H9 (cell line): Measurements from ENCODE around the gene SPTLC1. TPM values are rescaled to one million over a fixed set of nuclear protein-coding genes. Genes with fewer than 3 reads are reported as not detected.

Experiments used
- DNase-seq: peaks from one replicate; pipeline ENCODE4 v3.0.0-alpha.2; 2017
- H2AFZ ChIP-seq: one replicate; pipeline ENCODE4 v1.6.1; 2013; ENCODE audit warnings: mild to moderate bottlenecking, low read length, control low read depth, moderate library complexity
- H2AK5ac ChIP-seq: 2 replicates; pipeline ENCODE4 v1.6.1; 2013; ENCODE audit warnings: low read length, control low read depth, mixed read lengths; ENCODE audit not compliant: insufficient read length
- H2BK120ac ChIP-seq: one replicate; pipeline ENCODE4 v1.6.1; 2013; ENCODE audit warnings: low read depth, mild to moderate bottlenecking, low read length, control low read depth, inconsistent platforms; ENCODE audit not compliant: poor library complexity, severe bottlenecking
- H2BK12ac ChIP-seq: 2 replicates; pipeline ENCODE4 v1.6.1; 2013; ENCODE audit warnings: low read length, control low read depth, mixed read lengths, low read depth; ENCODE audit not compliant: insufficient read length
- H2BK15ac ChIP-seq: 2 replicates; pipeline ENCODE4 v1.6.1; 2013; ENCODE audit warnings: low read depth, low read length, control low read depth
- H2BK20ac ChIP-seq: one replicate; pipeline ENCODE4 v1.6.1; 2013; ENCODE audit warnings: low read depth, mild to moderate bottlenecking, low read length, control low read depth, inconsistent platforms; ENCODE audit not compliant: poor library complexity, severe bottlenecking
- H2BK5ac ChIP-seq: 2 replicates; pipeline ENCODE4 v1.6.1; 2013; ENCODE audit warnings: low read length, control low read depth, mixed read lengths; ENCODE audit not compliant: insufficient read length
- H3K14ac ChIP-seq: 2 replicates; pipeline ENCODE4 v1.6.1; 2013; ENCODE audit warnings: low read length, control low read depth; ENCODE audit not compliant: insufficient read depth
- H3K18ac ChIP-seq: 2 replicates; pipeline ENCODE4 v1.6.1; 2013; ENCODE audit warnings: low read depth, mild to moderate bottlenecking, mixed read lengths, low read length, control low read depth; ENCODE audit not compliant: insufficient read length
- H3K23ac ChIP-seq: 2 replicates; pipeline ENCODE4 v1.6.1; 2013; ENCODE audit warnings: low read length, control low read depth, mixed read lengths, low read depth; ENCODE audit not compliant: insufficient read length
- H3K23me2 ChIP-seq: 2 replicates; pipeline ENCODE4 v1.6.1; 2013; ENCODE audit warnings: low read depth, mild to moderate bottlenecking, mixed read lengths, low read length, control low read depth; ENCODE audit not compliant: insufficient read length, poor library complexity, severe bottlenecking
- H3K27ac ChIP-seq: 2 replicates; pipeline ENCODE4 v1.5.1; 2013; ENCODE audit warnings: low read length, control low read depth, mixed read lengths, low read depth; ENCODE audit not compliant: insufficient read length
- H3K27me3 ChIP-seq: 2 replicates; pipeline ENCODE4 v1.6.1; 2013; ENCODE audit warnings: low read length, control low read depth, inconsistent platforms; ENCODE audit not compliant: insufficient read depth
- H3K4ac ChIP-seq: 2 replicates; pipeline ENCODE4 v1.6.1; 2013; ENCODE audit warnings: low read depth, mild to moderate bottlenecking, control low read depth, inconsistent platforms, low read length, moderate library complexity
- H3K4me1 ChIP-seq: 2 replicates; pipeline ENCODE4 v1.6.1; 2013; ENCODE audit warnings: low read length, control low read depth, inconsistent platforms; ENCODE audit not compliant: insufficient read depth
- H3K4me2 ChIP-seq: 2 replicates; pipeline ENCODE4 v1.6.1; 2013; ENCODE audit warnings: low read length, control low read depth, mixed read lengths; ENCODE audit not compliant: insufficient read length, insufficient read depth
- H3K56ac ChIP-seq: 2 replicates; pipeline ENCODE4 v1.6.1; 2013; ENCODE audit warnings: low read depth, mild to moderate bottlenecking, mixed read lengths, low read length, control low read depth; ENCODE audit not compliant: insufficient read length
- H3K79me1 ChIP-seq: 2 replicates; pipeline ENCODE4 v1.6.1; 2013; ENCODE audit warnings: low read depth, mild to moderate bottlenecking, moderate library complexity, low read length, control low read depth, inconsistent platforms; ENCODE audit not compliant: insufficient read depth, poor library complexity, severe bottlenecking
- H3K79me2 ChIP-seq: 2 replicates; pipeline ENCODE4 v1.6.1; 2013; ENCODE audit warnings: low read length, control low read depth, inconsistent platforms; ENCODE audit not compliant: insufficient read depth
- H3K9ac ChIP-seq: 2 replicates; pipeline ENCODE4 v1.6.1; 2013; ENCODE audit warnings: low read length, control low read depth, mixed read lengths; ENCODE audit not compliant: insufficient read length; ENCODE audit errors: extremely low read depth
- H3K9me3 ChIP-seq: one replicate; pipeline ENCODE4 v1.6.1; 2013; ENCODE audit warnings: low read depth, low read length, inconsistent platforms; ENCODE audit not compliant: control insufficient read depth
- H3T11ph ChIP-seq: one replicate; pipeline ENCODE4 v1.6.1; 2013; ENCODE audit warnings: mild to moderate bottlenecking, low read length, control low read depth, inconsistent platforms
- H4K20me1 ChIP-seq: one replicate; pipeline ENCODE4 v1.6.1; 2013; ENCODE audit not compliant: control insufficient read depth, insufficient read length, insufficient read depth
- H4K5ac ChIP-seq: 2 replicates; pipeline ENCODE4 v1.6.1; 2013; ENCODE audit warnings: low read depth, mild to moderate bottlenecking, mixed read lengths, low read length, control low read depth; ENCODE audit not compliant: insufficient read length
- H4K8ac ChIP-seq: replicated peaks from 2 replicates; pipeline ENCODE4 v1.6.1; 2013; ENCODE audit warnings: low read length, control low read depth, mixed read lengths, low read depth; ENCODE audit not compliant: insufficient read length
- H4K91ac ChIP-seq: 2 replicates; pipeline ENCODE4 v1.6.1; 2013; ENCODE audit warnings: low read depth, mild to moderate bottlenecking, moderate library complexity, mixed read lengths, low read length, control low read depth; ENCODE audit not compliant: insufficient read length
- H3K27ac Mint-ChIP-seq, 3 experiments: 2 replicates in 2 of 3; 3 replicates in 1 of 3; pipeline ENCODE4 v1.8.0; 2020 to 2021; ENCODE audit warnings: mixed read lengths in 3 of 3, mild to moderate bottlenecking in 1 of 3, moderate library complexity in 1 of 3
- H3K27me3 Mint-ChIP-seq: 2 replicates; pipeline ENCODE4 v1.8.0; 2021; ENCODE audit warnings: low read depth, mild to moderate bottlenecking, moderate library complexity, mixed read lengths
- H3K36me3 Mint-ChIP-seq, 3 experiments: 2 replicates in 2 of 3; 3 replicates in 1 of 3; pipeline ENCODE4 v1.8.0; 2020 to 2021; ENCODE audit warnings: low read depth in 3 of 3, mixed read lengths in 3 of 3; ENCODE audit not compliant: insufficient read depth in 1 of 3
- H3K4me1 Mint-ChIP-seq, 2 experiments: 2 replicates each; pipeline ENCODE4 v1.8.0; 2020; ENCODE audit warnings: mixed read lengths in 2 of 2
- H3K4me3 Mint-ChIP-seq, 2 experiments: 2 replicates in 1 of 2; 3 replicates in 1 of 2; pipeline ENCODE4 v1.8.0; 2020 to 2021; ENCODE audit warnings: mild to moderate bottlenecking in 2 of 2, mixed read lengths in 2 of 2, moderate library complexity in 1 of 2
- H3K9me3 Mint-ChIP-seq, 2 experiments: 2 replicates in 1 of 2; 3 replicates in 1 of 2; pipeline ENCODE4 v1.8.0; 2020; ENCODE audit warnings: mild to moderate bottlenecking in 2 of 2, mixed read lengths in 2 of 2, moderate library complexity in 1 of 2
- WGBS: extraction: QIAGEN DNeasy Blood & Tissue Kit; methylation state at CpG from one replicate; pipeline ENCODE4 v1.1.7; 2013; ENCODE audit warnings: missing lambda C conversion rate, low lambda C conversion rate, mixed read lengths; ENCODE audit not compliant: insufficient read length; ENCODE audit errors: extremely low coverage; 5-methylcytosine and 5-hydroxymethylcytosine counted together
- total RNA-seq: library from RNA; stranded (reverse); gene quantifications from 2 replicates; pipeline ENCODE4 v1.2.1, GENCODE V29; 2021
- TF ChIP-seq, protein P1 (sequence below): fragments of 200-600 bp; sonication (generic); conservative IDR thresholded peaks from 3 replicates; pipeline ENCODE4 v1.8.0; 2021; ENCODE audit warnings: antibody characterized with exemption, mild to moderate bottlenecking

SPTLC1 gene
- total RNA-seq, 1 experiment from 2014 or later = 73.5 TPM

DNA sequence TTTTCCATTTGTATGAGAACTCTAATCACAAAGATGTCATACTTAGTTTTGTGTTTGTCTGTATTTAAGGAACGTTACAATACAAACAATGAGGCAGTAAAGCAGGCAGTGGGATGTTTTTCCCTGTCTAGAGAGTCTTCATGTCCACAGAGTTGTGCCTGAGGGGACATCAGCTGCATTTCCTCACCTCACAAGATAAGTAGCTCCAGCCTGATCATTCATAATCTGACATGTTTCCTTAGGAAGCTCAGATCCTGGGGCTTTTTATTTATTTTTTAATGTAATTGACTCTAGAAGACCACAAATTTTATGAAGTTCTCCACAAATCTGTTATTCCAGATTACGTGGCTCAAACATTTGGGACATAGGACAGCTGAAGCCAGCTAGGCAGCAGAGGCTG is 78.5 kb downstream of the SPTLC1 start:
- TF ChIP-seq, protein P1, sequence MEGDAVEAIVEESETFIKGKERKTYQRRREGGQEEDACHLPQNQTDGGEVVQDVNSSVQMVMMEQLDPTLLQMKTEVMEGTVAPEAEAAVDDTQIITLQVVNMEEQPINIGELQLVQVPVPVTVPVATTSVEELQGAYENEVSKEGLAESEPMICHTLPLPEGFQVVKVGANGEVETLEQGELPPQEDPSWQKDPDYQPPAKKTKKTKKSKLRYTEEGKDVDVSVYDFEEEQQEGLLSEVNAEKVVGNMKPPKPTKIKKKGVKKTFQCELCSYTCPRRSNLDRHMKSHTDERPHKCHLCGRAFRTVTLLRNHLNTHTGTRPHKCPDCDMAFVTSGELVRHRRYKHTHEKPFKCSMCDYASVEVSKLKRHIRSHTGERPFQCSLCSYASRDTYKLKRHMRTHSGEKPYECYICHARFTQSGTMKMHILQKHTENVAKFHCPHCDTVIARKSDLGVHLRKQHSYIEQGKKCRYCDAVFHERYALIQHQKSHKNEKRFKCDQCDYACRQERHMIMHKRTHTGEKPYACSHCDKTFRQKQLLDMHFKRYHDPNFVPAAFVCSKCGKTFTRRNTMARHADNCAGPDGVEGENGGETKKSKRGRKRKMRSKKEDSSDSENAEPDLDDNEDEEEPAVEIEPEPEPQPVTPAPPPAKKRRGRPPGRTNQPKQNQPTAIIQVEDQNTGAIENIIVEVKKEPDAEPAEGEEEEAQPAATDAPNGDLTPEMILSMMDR = no peak
- no peaks in the 10 kb centered on the region for H3K23me2 ChIP-seq
- peaks cover 2 to 5% of the 10 kb centered on the region in 2 experiments; a peak in 2 of 4 replicates for H3K4me1 Mint-ChIP-seq
- no peak overlapping the region for H2AFZ ChIP-seq
- H3K79me2 ChIP-seq = no peaks in the 10 kb centered on the region
- no peaks in the 10 kb centered on the region for H3K27me3 Mint-ChIP-seq
- no peak overlapping the region for H3K27ac ChIP-seq
- no peak overlapping the region for H3K56ac ChIP-seq
- peaks cover 26 to 70% (median 59%) of the 10 kb centered on the region in 3 experiments for H3K36me3 Mint-ChIP-seq
- H2AK5ac ChIP-seq = no peak overlapping the region
- no peak overlapping the region for H2BK15ac ChIP-seq
- H3K27ac Mint-ChIP-seq = 0 out of 7 replicates have a peak overlapping the region, but pooled peaks of 1 of the 3 experiments have one; percentile 18
- no peak overlapping the region for H2BK20ac ChIP-seq
- H3K23ac ChIP-seq = no peak overlapping the region
- no peak overlapping the region for H4K8ac ChIP-seq
- no peaks in the 10 kb centered on the region for H3K4me1 ChIP-seq
- H3K9me3 ChIP-seq = no peaks in the 10 kb centered on the region
- H3K27me3 ChIP-seq = no peaks in the 10 kb centered on the region
- H2BK120ac ChIP-seq = no peak overlapping the region
- no peak overlapping the region for H3K4me2 ChIP-seq
- no peak overlapping the region for H4K5ac ChIP-seq
- no peak overlapping the region for H3K4me3 Mint-ChIP-seq
- no CpG with 5 or more reads among the region's 2 CpGs for WGBS
- no peak overlapping the region for H3T11ph ChIP-seq
- no peak overlapping the region for H3K18ac ChIP-seq
- H3K4ac ChIP-seq = no peak overlapping the region
- H3K14ac ChIP-seq = no peak overlapping the region
- no peak overlapping the region for H4K91ac ChIP-seq
- peaks cover 1% of the 10 kb centered on the region in 2 experiments; a peak in 1 of 5 replicates for H3K9me3 Mint-ChIP-seq
- H4K20me1 ChIP-seq = no peaks in the 10 kb centered on the region
- no peak overlapping the region for H2BK5ac ChIP-seq
- no peak overlapping the region for H3K9ac ChIP-seq
- no peaks in the 10 kb centered on the region for H3K79me1 ChIP-seq
- DNase-seq = no peak
- no peak overlapping the region for H2BK12ac ChIP-seq
